GM21717 (cell line): ENCODE data around the gene SPIN3.
"Not testable (repeated sequence)": the region's sequence is repeated elsewhere in the genome, so short reads cannot be mapped to it uniquely, and the experiment has no call there.

ENCODE experiments used
- ATAC-seq: cut with Tn5 transposase; IDR thresholded peaks from one replicate; pipeline ENCODE4 v1.9.1; 2021; ENCODE audit warnings: mild to moderate bottlenecking, moderate library complexity; ENCODE audit not compliant: unreplicated experiment

SPIN3 gene

DNA sequence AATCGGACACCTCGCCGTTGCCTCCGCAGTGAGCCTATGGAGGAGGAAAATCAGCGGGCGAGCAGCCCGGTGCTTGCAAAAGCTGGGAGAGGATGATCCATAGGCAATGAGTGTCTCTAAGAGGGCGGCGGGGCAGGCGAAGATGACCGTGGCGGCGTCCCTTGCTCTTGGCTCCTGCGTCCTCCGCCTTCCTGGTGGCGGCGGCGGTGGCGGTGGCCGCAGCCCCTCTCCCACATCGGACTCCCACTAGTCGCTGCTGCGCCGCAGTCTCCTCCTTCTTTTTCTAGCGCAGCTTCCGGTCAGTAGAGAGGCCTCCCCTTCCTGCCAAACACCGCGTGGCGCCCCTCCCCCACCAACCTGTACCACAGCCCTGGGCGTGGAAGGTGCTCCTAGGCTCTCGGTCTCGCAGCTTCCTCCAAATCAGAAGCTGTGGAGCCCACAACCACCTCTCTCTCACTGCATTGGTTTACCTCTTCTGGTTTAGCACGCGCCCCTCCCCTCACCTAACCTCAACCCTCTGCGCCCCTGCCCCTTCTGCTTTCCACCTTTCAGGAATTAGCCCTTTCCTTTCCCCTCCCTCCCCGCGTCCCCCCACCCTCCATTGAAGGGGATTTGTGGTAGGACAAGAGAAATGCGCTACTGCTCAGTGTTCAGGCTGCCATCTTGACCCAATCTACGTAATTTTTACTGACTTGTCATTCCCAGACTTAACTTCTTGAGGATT is at the start of gene SPIN3:
Gene SPIN3, minus strand, starts transcription at position 271 of the 724 bp plus-strand sequence. CDS start 594 bp downstream, outside the sequence.
- ATAC-seq = peak; percentile 98

DNA sequence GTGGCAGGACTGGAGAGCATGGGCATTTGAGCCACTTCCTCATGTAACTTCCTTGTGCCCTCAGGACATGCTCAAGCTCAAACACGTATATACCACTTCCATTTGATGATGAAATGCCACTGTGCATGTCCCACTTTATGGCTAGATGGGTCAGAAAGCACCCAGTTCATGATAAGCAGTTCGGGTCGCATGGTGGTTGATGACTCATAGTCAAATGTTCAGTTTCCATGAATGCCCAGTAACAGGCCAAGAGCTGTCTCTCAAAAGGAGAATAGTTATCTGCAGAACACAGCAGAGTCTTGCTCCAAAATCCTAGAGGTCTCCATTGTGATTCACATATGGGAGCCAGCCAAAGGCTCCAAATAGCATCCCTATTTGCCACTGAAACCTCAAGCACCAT is 48.9 kb upstream of the SPIN3 start:
- no peak for ATAC-seq

DNA sequence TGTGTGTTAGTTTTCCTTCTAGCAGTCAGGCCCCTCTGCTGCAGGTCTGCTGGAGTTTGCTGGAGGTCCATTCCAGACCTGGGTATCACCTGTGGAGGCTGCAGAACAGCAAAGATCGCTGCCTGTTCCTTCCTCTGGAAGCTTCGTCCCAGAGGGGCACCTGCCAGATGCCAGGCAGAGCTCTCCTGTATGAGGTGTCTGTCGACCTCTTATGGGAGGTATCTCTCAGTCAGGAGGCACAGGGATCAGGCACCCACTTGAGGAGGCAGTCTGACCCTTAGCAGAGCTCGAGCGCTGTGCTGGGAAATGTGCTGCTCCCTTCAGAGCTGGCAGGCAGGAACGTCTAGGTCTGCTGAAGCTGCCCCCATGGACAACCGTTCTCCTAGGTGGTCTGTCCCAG is 41.9 kb upstream of the SPIN3 start:
- ATAC-seq = not testable (repeated sequence)

DNA sequence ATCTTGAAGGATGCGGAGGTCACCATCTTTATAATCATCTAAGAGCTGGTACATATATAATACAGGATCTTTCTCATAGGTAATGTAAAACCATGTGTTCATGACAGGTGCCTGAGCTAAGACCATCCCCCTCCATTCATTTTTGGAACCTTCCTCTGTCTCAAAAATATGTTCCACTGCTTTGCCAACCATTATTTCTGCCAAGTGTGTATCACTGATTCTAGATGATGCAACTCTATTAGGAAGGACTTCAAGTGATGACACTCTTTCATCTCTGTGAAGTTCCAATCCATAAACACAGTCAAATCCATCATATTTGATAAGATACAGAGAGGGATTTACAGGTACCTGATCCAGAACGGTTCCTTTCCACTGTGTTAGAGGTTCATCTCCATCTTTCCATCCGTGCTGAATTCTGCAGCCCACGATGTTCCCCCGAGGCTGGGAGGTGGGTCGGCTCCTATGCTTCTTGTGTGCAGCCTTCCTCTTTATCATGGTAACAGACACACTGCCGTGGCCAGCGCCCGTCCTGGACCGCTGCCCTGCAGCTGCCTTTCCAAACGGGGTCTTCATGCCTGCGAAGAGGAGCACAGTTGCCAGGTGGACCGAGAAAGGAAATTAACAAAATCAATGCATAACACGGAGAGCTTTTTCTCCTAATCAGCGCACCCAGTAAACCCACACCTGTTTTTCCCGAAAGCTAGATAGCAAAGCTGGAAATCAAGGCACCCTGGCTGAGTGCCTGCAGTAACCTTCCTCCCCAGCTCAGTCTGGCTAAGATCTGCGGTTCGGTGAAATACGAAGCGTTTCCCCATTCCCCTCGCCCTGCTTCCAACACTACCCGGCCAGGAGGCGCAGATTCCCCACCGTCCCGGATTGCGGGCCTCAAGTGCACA is 718 bp downstream of the SPIN3 start:
- ATAC-seq = no peak

DNA sequence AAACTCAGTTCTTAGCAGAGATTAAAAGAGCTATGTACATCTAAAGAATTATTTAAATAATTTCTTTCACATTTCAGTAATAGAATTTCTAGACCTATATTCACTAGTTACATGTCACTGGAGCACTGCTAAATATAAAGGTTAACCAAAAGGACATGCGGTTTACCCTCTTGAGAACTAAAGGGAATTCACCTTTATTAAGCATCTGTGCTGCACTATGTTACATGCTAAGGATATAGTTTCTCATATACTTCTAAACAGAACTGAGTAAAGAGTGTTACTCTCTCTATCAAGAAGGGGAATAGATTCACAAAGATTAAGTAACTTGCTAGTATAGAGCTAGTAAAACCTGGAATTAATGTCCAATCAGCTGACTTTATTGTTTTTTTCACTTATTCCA is 7.6 kb downstream of the SPIN3 start:
- ATAC-seq = no peak

DNA sequence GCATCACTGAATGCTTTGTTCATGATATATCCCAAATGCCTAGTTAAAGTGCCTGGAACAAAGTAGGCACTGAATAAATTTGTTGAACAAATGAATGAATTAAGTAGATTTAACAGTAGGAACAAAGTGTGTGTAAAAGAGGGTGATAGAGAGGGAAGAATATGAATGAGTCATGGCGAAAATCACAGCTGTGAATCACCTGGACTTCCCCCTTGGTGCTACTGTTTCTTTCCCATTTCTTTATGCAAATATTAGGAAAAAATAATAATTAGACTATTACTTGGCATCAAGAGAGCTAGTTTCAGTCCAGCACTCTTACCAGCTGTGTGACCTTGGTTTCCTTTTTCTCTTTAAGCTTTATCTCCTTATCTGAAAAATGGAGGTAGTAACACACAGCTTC is 9.2 kb downstream of the SPIN3 start:
- no peak for ATAC-seq

DNA sequence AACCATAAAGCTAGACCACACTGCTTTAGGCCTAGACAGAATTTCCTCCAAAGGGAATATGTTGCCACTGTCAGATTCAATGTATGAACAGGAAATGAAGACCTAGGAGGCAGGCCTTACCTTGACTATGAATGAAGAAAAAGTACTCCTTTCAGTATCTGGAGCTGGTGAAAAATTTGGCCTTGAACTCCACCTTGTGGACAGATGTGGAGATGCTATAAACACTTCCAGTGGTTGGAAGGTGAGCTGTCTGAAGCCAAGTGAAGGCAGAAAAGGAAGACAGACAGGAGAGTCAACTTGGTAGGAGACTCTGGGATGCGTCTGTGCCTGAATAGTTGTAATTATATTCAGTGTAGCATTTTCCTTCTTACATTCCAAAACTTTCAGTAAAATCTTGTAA is 17.2 kb downstream of the SPIN3 start:
- ATAC-seq = peak; percentile 91

DNA sequence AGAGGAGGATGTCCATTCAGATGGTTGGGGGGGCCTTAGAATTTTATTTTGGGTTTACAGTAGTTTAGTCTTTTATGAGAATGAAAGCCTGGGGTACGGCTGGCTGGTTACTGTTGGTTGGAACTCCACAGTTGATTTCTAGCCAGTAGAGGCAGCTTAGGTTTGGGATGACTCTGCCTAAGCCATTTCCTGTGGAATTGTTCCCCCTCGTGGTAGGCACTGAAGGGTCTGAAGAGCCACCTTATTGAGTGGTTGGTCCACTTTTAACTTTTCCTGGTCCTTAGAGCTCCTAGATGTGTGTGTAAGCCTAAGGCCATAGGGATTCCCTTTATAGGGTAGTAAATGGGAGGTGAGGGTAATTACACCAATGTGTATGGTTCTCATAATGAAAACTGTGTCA is 19.7 kb downstream of the SPIN3 start:
- no peak for ATAC-seq

DNA sequence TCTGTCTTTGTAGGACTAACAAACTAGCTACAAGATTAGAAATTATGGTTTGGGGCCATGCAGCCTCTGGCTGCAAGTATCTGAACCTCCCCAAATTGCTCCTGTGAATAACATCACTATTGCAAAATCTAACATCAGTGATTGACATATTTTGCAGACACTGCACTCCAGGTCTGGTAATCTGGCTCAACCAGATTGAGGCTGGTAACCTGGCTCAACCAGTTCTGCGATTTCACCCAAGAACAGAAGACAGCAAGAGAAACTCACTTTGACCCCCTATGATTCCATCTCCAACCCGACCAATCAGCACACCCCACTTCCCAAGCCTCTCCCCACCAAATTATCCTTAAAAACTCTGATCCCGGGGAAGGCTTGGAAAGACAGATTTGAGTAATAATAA is 20.9 kb downstream of the SPIN3 start:
- no peak for ATAC-seq

DNA sequence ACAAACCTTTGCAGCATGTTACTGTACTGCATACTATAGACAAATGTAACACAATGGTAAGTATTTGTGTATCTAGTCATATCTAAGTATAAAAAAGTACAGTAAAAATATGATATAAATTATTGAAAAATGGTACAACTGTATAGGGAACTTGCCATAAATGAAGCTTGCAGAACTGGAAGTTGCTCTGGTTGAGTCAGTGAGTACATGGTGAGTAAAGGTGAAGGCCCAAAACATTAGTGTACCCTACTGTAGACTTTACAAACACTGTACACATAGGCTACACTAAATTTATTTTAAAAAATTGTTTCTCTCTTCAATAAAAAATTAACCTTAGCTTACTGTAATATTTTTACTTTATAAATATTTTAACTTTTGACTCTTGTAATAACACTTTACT is 25.8 kb downstream of the SPIN3 start:
- ATAC-seq = no peak

DNA sequence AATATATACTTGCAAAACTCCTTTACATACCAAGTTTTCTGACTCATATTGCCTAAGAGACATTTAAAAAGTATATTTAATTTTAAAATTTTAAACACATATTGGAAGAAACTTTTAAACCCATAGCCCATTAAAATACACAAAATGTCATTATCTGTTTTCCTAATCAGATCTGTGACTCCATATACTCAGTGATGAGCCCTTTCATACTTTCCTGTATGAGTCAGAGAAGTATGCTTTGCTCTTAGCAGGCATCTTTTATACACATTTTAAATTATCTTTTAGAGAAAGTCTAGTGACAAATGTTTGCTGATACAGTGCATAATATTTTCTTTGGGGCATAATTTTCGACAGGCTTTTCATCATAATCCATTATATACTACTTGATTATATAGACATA is 26.4 kb downstream of the SPIN3 start:
- ATAC-seq = no peak

DNA sequence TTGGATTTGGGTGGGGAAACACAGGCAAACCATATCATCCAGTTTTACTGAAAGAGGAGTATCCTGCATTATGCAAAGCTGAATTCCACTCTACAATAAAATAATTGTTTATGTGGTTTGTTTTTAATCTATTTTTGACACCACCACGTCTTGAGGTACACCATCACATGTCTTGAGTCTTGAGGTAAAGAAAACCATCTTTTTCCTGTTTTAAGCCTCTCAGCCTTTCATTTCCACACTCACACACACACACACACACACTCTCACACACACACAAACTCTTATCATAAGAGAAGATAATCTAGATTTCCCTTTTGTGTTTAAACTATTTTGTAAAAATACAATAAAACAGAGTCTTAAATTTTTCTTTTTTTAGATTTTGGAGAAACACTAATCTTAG is 32.0 kb downstream of the SPIN3 start:
- no peak for ATAC-seq

DNA sequence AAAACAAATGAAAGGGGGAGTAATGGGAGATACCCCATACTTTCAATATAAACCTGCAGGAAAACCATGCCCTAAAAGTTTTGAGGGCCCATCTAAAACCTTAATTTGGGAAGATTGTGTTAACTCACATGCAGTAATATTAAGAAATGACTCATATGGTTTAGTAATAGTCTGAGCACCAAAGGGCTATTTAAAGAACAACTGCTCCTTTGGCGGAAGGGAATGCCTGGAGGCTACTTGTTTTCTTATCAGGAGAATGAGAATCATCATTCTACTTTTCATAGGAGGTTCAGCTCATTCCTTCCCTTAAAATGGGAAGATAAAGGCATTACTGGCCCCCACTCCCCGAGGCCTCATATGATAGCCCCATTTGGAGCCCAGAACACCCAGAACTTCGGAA is 47.6 kb downstream of the SPIN3 start:
- ATAC-seq = no peak

DNA sequence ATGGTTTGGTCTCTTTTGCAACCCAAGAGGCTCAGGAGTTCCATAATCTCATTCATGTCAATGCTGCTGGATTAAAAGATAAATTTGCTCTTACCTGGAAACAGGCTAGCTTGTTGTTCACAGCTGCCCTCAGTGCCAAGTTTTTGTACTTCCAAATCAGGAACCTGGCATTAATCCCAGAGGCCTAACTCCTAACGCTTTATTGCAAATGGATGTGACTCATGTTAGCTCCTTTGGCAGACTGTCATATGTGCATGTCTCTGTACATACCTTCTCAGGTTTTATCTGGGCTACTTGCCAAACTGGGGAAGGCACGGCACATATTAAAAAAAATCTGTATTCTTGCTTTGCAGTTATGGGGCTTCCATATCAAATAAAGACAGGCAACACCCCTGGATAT is 49.1 kb downstream of the SPIN3 start:
- not testable (repeated sequence) for ATAC-seq

DNA sequence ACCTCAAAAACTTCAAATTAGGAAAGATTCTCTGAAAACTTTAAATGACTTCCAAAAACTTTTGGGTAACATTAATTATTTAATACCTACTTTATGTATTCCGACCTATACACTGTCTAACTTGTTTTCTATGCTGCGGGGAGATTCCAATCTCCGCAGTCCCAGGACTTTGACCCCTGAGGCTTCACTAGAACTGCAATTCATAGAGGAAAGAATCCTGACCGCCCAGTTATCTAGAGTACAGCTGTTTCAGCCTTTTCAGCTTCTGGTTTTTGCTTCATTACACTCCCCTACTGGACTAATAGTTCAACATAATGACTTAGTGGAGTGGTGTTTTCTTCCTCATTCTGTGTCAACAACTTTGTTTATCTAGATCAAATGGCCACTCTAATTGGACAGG is 50.1 kb downstream of the SPIN3 start:
- ATAC-seq = not testable (repeated sequence)

DNA sequence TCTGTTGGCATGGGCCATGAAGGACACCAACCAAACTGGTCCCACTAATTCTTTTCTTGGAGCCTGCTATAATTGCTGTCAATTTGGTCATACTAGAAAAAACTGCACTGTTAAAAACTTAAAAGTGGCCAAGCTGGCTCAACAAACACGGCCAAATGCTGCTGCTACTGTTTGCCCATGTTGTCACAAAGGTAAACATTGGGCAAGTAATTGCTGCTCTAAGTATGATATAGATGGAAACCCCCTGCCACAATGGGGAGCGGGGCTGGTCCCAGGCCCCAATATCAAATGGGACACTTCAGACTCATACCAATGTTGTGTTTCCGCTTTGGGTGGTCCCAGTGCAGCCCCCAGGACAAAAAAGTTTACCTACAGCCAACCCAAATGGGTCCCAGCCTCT is 52.1 kb downstream of the SPIN3 start:
- ATAC-seq = no peak
